ENCODE data around the gene GAST.

DNA sequence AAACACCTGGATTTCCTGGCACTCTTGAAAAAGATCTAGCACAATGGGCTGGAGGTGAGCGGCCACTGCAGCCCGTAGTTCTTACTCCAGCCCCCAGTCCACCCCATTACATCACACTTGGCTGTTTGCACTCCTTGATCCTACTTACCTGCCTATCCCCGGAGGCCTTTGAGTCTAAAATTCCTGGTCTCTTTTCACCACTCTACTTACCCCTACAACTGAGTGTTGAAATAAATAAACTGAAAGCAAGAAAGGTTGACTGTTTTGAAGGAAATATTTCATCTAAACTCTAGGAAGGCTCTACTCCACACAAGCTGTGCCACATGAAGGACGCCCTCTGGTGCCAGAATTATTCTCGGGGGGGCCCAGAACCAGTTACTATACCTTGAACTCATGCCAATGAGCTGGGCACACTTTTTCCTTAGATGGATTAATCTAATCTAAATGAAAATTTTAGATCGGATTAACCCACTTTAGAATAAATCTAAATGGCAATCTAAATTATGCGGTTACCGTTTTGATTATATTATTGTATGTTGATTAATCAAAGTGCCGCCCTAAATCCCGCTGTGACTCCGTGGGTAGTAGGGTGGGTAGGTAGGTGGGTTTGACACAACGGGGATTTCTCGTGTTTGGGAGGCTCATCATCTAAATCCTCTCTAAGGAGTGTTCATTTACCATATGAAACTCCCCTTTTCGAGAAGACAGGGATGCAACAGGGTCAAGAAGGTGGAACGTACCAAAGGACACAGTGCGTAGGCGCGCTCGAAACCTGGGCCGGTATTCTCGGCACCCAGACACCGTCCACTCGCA lies 24.1 kb upstream of the GAST start:
- TF ChIP-seq POLR2AphosphoS5 (IDR thresholded peaks at IDR 0.05; ENCODE audit: low read length) (no peak), NFIC (IDR thresholded peaks at IDR 0.05; ENCODE audit: low read depth, low read length) (no peak), TCF12 (IDR thresholded peaks at IDR 0.05; ENCODE audit: low read depth, low read length) (no peak)
- TF ChIP-seq, protein P1, sequence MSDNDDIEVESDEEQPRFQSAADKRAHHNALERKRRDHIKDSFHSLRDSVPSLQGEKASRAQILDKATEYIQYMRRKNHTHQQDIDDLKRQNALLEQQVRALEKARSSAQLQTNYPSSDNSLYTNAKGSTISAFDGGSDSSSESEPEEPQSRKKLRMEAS (IDR thresholded peaks at IDR 0.05; ENCODE audit: low read depth, low read length), result peak; percentile 39; the same call in 1 of the 2 replicates

All from GM12878 (cell line).